GM12878 (cell line): ENCODE measurements around the gene ZNF785. TPM values are rescaled to one million over a fixed set of nuclear protein-coding genes. Genes with fewer than 3 reads are reported as not detected.
A peak's percentile ranks its signal among the peaks of the same experiment; 100 is the strongest.

Experiments used
- ATAC-seq: fragments of 200-7000 bp; cut with Tn5 transposase; 3 replicates; pipeline ENCODE4 v1.9.1; 2020; ENCODE audit warnings: mild to moderate bottlenecking, moderate library complexity
- BruUV-seq: library from RNA; stranded (reverse); fragments of 400-500 nt; replicated peaks from 2 replicates; lab custom pipeline; 2021; lab: Mats Ljungman, UMichigan
- CTCF ChIA-PET: fragments of 300-600 bp; sonication (Branson Sonifier 250); formaldehyde crosslinking; extraction: SDS; loops from one replicate; lab custom pipeline; 2021; ENCODE audit warnings: inconsistent platforms; lab: Yijun Ruan, JAX
- POLR2A ChIA-PET: fragments of 350-600 bp; formaldehyde crosslinking; extraction: SDS; loops from one replicate; lab custom pipeline; 2021; ENCODE audit warnings: inconsistent platforms; lab: Charles Lee
- RAD21 ChIA-PET: fragments of 300-600 bp; sonication (Branson Sonifier 250); formaldehyde crosslinking; loops from one replicate; lab custom pipeline; 2023; ENCODE audit warnings: antibody characterized with exemption; ENCODE audit not compliant: unreplicated experiment; lab: Charles Lee
- SMC1A ChIA-PET: fragments of 300-600 bp; sonication (Branson Sonifier 250); formaldehyde crosslinking; loops from one replicate; lab custom pipeline; 2023; ENCODE audit not compliant: unreplicated experiment, uncharacterized antibody; lab: Charles Lee
- DNase-seq: peaks from one replicate; pipeline ENCODE4 v3.0.0-alpha.2; 2011; ENCODE audit warnings: low read depth, low spot score
- FAIRE-seq: peaks from 3 replicates; lab custom pipeline; 2011; peaks lifted over from hg19 to GRCh38; lab: Jason Lieb, UNC
- H2AFZ ChIP-seq: 2 replicates; pipeline ENCODE4 v1.6.0; 2011; ENCODE audit warnings: low read depth, low read length, control low read depth; ENCODE audit not compliant: control insufficient read depth
- H3K27ac ChIP-seq: 2 replicates; pipeline ENCODE4 v1.5.1; 2011; ENCODE audit warnings: control low read depth; ENCODE audit not compliant: control insufficient read depth, insufficient read depth
- H3K27me3 ChIP-seq, 2 experiments: replicated peaks in 1 of 2; 2 replicates each; pipeline versions ENCODE4 v1.6.0 to v1.6.1; 2011; ENCODE audit warnings: low read length in 1 of 2; ENCODE audit not compliant: control insufficient read depth in 2 of 2, insufficient read depth in 2 of 2
- H3K36me3 ChIP-seq, 2 experiments: 2 replicates each; pipeline ENCODE4 v1.5.1; 2011; ENCODE audit warnings: low read length in 1 of 2; ENCODE audit not compliant: control insufficient read depth in 2 of 2, insufficient read depth in 2 of 2
- H3K4me1 ChIP-seq: 2 replicates; pipeline ENCODE4 v1.6.1; 2011; ENCODE audit warnings: mild to moderate bottlenecking, low read length, moderate library complexity, mixed read lengths; ENCODE audit not compliant: control insufficient read depth, insufficient read depth
- H3K4me2 ChIP-seq: 2 replicates; pipeline ENCODE4 v1.6.0; 2011; ENCODE audit warnings: control low read depth; ENCODE audit not compliant: control insufficient read depth, insufficient read depth
- H3K4me3 ChIP-seq: fragments of 200-600 bp; sonication (generic); 2 replicates; pipeline ENCODE4 v1.5.1; 2016
- H3K79me2 ChIP-seq: 2 replicates; pipeline ENCODE4 v1.6.0; 2011; ENCODE audit warnings: low read length; ENCODE audit not compliant: control insufficient read depth, insufficient read depth
- H3K9ac ChIP-seq: 2 replicates; pipeline ENCODE4 v1.8.0; 2011; ENCODE audit warnings: low read length, control low read depth, mixed read lengths; ENCODE audit not compliant: control insufficient read depth, insufficient read depth
- H3K9me3 ChIP-seq: replicated peaks from 3 replicates; pipeline ENCODE4 v1.5.1; 2011; ENCODE audit warnings: mild to moderate bottlenecking, low read length; ENCODE audit not compliant: control insufficient read depth, insufficient read depth
- H4K20me1 ChIP-seq: 2 replicates; pipeline ENCODE4 v1.6.0; 2011; ENCODE audit not compliant: control insufficient read depth, insufficient read depth
- ASH2L ChIP-seq: fragments of 300-600, 200-600 bp; sonication (generic); IDR thresholded peaks from 2 replicates; pipeline ENCODE4 v1.6.1; 2017; ENCODE audit warnings: low read depth, mild to moderate bottlenecking, borderline replicate concordance
- DPF2 ChIP-seq: fragments of 450-650 bp; IDR thresholded peaks from 2 replicates; pipeline ENCODE4 v1.6.1; 2017; ENCODE audit warnings: mild to moderate bottlenecking
- POLR2AphosphoS5 ChIP-seq: IDR thresholded peaks from 2 replicates; pipeline ENCODE4 v1.6.1; 2011; ENCODE audit warnings: mild to moderate bottlenecking, low read length, inconsistent platforms
- TAF1 ChIP-seq: IDR thresholded peaks from 2 replicates; pipeline ENCODE4 v1.6.1; 2011; ENCODE audit warnings: mild to moderate bottlenecking, low read depth, low read length, borderline replicate concordance
- WGBS: methylation state at CpG from one replicate; pipeline ENCODE4 v1.1.6; 2016; ENCODE audit warnings: low lambda C conversion rate; ENCODE audit not compliant: insufficient replicate concordance, insufficient coverage; ENCODE audit errors: missing lambda C conversion rate; 5-methylcytosine and 5-hydroxymethylcytosine counted together
- in situ Hi-C: fragments of 300-500 bp; cut with MboI; formaldehyde crosslinking; loops from 9 replicates; pipeline ENCODE4 v1.14.3; 2018; ENCODE audit warnings: mixed read lengths
- intact Hi-C: fragments of 100-400 bp; cut with micrococcal nuclease; formaldehyde crosslinking; loops from one replicate; pipeline ENCODE4 v1.14.2; 2022; ENCODE audit not compliant: unreplicated experiment
- polyA plus RNA-seq, 11 experiments: library from polyadenylated mRNA; depleted of rRNA in 4 of 11; unstranded in 6 of 11; stranded (reverse) in 5 of 11; fragments of >200 nt; fragmentation: Nextera tagmentation in 4 of 11; fragmentation: Illumina TruSeq in 1 of 11; extraction: Ambion mirVana in 4 of 11; extraction: Trizol in 1 of 11; gene quantifications; 1 replicate in 1 of 11; 2 replicates in 10 of 11; pipeline versions ENCODE4 v1.2.1 to v1.2.3, GENCODE V29; 2011 to 2016; ENCODE audit warnings: inconsistent platforms in 2 of 11, missing spikeins in 2 of 11, low read depth in 1 of 11
- total RNA-seq, 4 experiments: library from RNA; depleted of rRNA in 3 of 4; stranded (reverse); fragments of >200 nt in 3 of 4; fragmentation: Illumina TruSeq in 1 of 4; extraction: Trizol in 1 of 4; gene quantifications; 2 replicates each; pipeline versions ENCODE4 v1.2.1 to v1.2.3, GENCODE V29; 2013 to 2021
- TF ChIP-seq, protein P1 (sequence below): fragments of 450-650 bp; IDR thresholded peaks from 2 replicates; pipeline ENCODE4 v1.6.1; 2016; ENCODE audit warnings: mild to moderate bottlenecking

The ZNF785 gene
- total and polyA plus RNA-seq, 10 of the 15 experiments (the other 5 are each of a cell fraction or from before 2014, with no cell fraction given): 0.87 to 11.5 (median 7.5) TPM

DNA sequence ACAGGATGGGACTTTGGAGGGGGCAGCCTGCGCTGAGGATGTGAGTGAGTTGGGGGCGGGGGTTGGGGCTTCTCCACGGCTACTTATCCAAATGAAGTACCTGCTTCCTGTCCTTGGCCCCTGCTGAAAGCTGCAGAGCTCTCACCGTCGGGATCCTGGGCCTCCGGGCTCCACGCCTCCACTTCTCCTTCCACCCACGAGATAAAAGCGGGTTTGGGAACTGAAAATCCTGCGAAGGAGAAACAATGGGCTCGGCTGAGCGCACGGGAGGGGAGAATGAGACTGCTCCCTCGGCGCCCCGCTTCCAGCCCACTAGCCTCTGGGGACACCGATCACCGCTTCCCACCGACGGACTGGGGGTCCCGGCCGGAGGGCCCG is 486 bp downstream of the ZNF785 start (continued):
- TF ChIP-seq TAF1 (peak; percentile 39; the same call in 1 of the 2 replicates), ASH2L (no peak), DPF2 (0 out of 2 replicates have a peak, but pooled peaks have one; percentile 47), POLR2AphosphoS5 (peak; percentile 36; the same call in 1 of the 2 replicates)
- TF ChIP-seq, all 136 proteins: peak for 4

DNA sequence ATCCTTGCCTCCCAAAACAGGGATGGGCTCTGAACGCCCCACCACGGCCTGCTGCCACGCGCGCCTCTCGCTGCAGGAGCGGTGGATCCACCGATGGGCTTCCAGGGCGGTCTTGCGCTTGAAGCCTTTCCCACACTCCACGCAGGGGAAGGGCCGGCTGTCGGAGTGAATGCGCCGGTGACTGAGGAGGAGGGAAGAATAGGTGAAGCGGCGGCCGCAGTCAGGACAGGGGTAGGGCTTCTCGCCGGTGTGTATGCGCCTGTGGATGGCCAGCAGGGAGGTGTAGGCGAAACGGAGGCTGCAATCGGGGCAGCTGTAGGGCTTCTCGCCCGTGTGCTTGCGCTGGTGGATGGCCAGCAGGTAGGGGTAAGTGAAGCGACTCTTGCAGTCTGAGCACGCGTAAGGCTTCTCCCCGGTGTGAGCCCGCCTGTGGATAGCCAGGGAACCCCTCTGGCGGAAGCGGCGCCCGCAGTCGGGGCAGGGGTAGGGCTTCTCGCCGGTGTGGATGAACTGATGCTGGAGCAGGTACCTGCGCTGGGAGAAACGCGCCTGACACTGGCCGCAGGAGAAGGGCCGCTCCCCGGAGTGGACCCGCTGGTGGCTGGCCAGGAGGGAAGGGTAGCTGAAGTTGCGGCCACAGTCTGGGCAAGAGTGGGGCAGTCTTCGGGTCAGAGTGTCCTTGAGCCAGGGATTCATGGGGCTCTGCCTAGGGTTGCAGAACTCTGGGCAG is 2.7 kb downstream of the ZNF785 start:
- FAIRE-seq (no peak), ATAC-seq (no peak), DNase-seq (no peak)
- H4K20me1 ChIP-seq: no peaks in the 10 kb centered on the region
- ChIA-PET SMC1A (interaction anchor here (1.8 kb wide), 1 partner anchor 11 kb away, joined by 4 read pairs; the partner anchor contains the start of gene ZNF688), POLR2A (interaction anchor here (1.0 to 1.5 kb wide), 2 partner anchors 11 to 146 kb away, joined by 4 to 5 read pairs; partner anchors contain the start of gene ZNF688), CTCF (no interaction called here), RAD21 (no interaction called here)
- TF ChIP-seq, protein P1, sequence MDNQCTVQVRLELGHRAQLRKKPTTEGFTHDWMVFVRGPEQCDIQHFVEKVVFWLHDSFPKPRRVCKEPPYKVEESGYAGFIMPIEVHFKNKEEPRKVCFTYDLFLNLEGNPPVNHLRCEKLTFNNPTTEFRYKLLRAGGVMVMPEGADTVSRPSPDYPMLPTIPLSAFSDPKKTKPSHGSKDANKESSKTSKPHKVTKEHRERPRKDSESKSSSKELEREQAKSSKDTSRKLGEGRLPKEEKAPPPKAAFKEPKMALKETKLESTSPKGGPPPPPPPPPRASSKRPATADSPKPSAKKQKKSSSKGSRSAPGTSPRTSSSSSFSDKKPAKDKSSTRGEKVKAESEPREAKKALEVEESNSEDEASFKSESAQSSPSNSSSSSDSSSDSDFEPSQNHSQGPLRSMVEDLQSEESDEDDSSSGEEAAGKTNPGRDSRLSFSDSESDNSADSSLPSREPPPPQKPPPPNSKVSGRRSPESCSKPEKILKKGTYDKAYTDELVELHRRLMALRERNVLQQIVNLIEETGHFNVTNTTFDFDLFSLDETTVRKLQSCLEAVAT: no peak
- H3K4me3 ChIP-seq: no peak overlapping the region
- no peak overlapping the region for H2AFZ ChIP-seq
- in situ Hi-C loops (no loop called here), intact Hi-C loops (no loop called here)
- no TSS peak for BruUV-seq
- H3K36me3 ChIP-seq: peaks cover 3 to 9% of the 10 kb centered on the region in 2 experiments; a peak in 3 of 4 replicates
- no peak overlapping the region for H3K27ac ChIP-seq
- peaks cover 3% of the 10 kb centered on the region; the same call in 1 of the 2 replicates for H3K4me1 ChIP-seq
- 98% methylated on average over 45 of the region's 48 CpGs for WGBS
- no peaks in the 10 kb centered on the region for H3K27me3 ChIP-seq
- no peak overlapping the region for H3K9ac ChIP-seq
- H3K9me3 ChIP-seq: no peaks in the 10 kb centered on the region
- no peak overlapping the region for H3K4me2 ChIP-seq
- H3K79me2 ChIP-seq: peaks cover 27% of the 10 kb centered on the region
